ENCODE data around the gene PCCA. TPM values are rescaled to one million over a fixed set of nuclear protein-coding genes. Genes with fewer than 3 reads are reported as not detected.

The PCCA gene
- total RNA-seq, 5 donors from 2014 or later (not counting 1 experiment from before 2014, with no cell fraction given) = 7.6 to 16.8 (median 10.2) TPM

DNA sequence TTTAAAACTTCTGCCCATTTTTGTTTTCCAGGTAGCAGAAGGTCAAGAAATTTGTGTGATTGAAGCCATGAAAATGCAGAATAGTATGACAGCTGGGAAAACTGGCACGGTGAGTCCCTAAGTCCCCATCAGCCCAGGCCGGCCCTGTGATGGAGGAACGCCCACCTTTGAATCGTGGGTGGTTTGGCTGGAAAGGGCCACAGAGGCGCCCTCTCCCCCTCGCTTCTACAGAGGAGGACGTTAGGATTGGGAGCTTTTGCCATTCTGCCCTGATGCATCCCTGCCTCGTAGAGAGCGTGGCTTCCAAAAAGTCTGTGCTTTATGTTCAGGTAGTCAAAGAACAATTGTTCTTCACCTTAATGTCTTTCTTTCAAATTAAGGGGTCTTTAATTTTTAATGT lies 438.8 kb downstream of the PCCA start:
- CTCF ChIA-PET = interaction anchor here in 1 of 2 donors (1.3 kb wide), 1 partner anchor 13 kb away, joined by 7 read pairs; no protein-coding TSS in a partner anchor
- peaks cover 0 to 2% (median 0%) of the 10 kb centered on the region in 3 donors for H3K9me3 Mint-ChIP-seq
- H3K4me1 ChIP-seq (ENCODE audit: control insufficient read depth in 1 of 2, extremely low read depth in 1 of 2, insufficient read depth in 2 of 2, low read length in 2 of 2) = no peaks in the 10 kb centered on the region
- H3K27ac Mint-ChIP-seq = no peak overlapping the region
- DNase-seq (no peak), ATAC-seq (replicated peaks in 1 of 4) (no peak)
- no peaks in the 10 kb centered on the region for H3K9me3 ChIP-seq
- H3K27me3 Mint-ChIP-seq = no peaks in the 10 kb centered on the region
- peaks cover 0 to 3% of the 10 kb centered on the region in 2 donors for H3K36me3 ChIP-seq (ENCODE audit: control insufficient read depth in 2 of 2, extremely low read depth in 1 of 2, insufficient read depth in 1 of 2, low read length in 1 of 2)
- H3K4me3 Mint-ChIP-seq = no peak overlapping the region
- H3K4me3 ChIP-seq (ENCODE audit: control insufficient read depth in 1 of 2, extremely low read depth in 1 of 2, low read length in 1 of 2) = no peak overlapping the region
- no peak overlapping the region for H3K27ac ChIP-seq (ENCODE audit: low read length)
- POLR2A ChIA-PET = interaction anchor here in 1 of 2 donors (0.6 kb wide), 1 partner anchor 34 kb away, joined by 3 read pairs; no protein-coding TSS in a partner anchor
- H3K27me3 ChIP-seq (replicated peaks in 1 of 2; ENCODE audit: control insufficient read depth in 2 of 2, extremely low read depth in 1 of 2, insufficient read depth in 2 of 2, low read length in 1 of 2) = no peaks in the 10 kb centered on the region
- H3K4me1 Mint-ChIP-seq = peaks cover under 1 to 5% (median 4%) of the 10 kb centered on the region in 3 donors
- H3K36me3 Mint-ChIP-seq = peaks cover 33% of the 10 kb centered on the region
- WGBS (ENCODE audit: insufficient coverage) = 100% methylated on average over 2 of the region's 9 CpGs

DNA sequence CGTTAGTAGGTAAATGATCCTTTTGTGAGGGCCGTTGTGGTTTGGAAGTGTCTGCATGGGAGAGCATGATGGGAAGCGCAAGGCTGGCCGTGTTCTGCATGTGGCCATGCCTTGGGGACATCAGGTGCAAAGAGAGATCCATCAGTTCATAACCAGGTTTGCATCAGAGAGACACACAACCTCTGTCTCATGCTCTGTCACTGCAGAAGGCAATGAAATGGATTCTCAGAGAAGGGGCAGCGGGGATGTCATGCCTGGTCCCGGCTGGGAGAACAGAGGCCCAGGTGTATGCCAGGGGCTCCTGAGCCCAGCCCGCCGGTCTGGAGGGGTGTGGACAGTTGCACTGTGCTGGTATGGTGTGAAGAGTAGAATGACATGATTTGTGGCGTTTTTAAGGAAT lies 439.5 kb downstream of the PCCA start:
- CTCF ChIA-PET = no interaction called here
- no peak for ATAC-seq (replicated peaks in 1 of 4)

GRCh38 chr13:100528820-100529219 lies 439.9 kb downstream of the PCCA start:
- no peak for DNase-seq
- Mint-ChIP-seq H3K9me3 (peaks cover 0 to 2% (median 0%) of the 10 kb centered on the region in 3 donors), H3K27ac (no peak overlapping the region), H3K36me3 (peaks cover 33% of the 10 kb centered on the region), H3K4me3 (no peak overlapping the region), H3K27me3 (no peaks in the 10 kb centered on the region), H3K4me1 (peaks cover 0 to 5% (median 0%) of the 10 kb centered on the region in 3 donors)
- Histone ChIP-seq H3K4me3 (ENCODE audit: control insufficient read depth in 1 of 2, extremely low read depth in 1 of 2, low read length in 1 of 2) (no peak overlapping the region), H3K4me1 (ENCODE audit: control insufficient read depth in 1 of 2, extremely low read depth in 1 of 2, insufficient read depth in 2 of 2, low read length in 2 of 2) (no peaks in the 10 kb centered on the region), H3K27ac (ENCODE audit: low read length) (no peak overlapping the region), H3K9me3 (no peaks in the 10 kb centered on the region), H3K27me3 (replicated peaks in 1 of 2; ENCODE audit: control insufficient read depth in 2 of 2, extremely low read depth in 1 of 2, insufficient read depth in 2 of 2, low read length in 1 of 2) (no peaks in the 10 kb centered on the region), H3K36me3 (ENCODE audit: control insufficient read depth in 2 of 2, extremely low read depth in 1 of 2, insufficient read depth in 1 of 2, low read length in 1 of 2) (peaks cover 0 to 3% of the 10 kb centered on the region in 2 donors)
- POLR2A ChIA-PET = no interaction called here
- CTCF ChIA-PET = no interaction called here
- WGBS (ENCODE audit: insufficient coverage) = 68% methylated on average over 2 of the region's 11 CpGs
- no peak for ATAC-seq (replicated peaks in 1 of 4)

More for the DNA sequence above, 439.5 kb downstream of the PCCA start:
- Histone ChIP-seq H3K27ac (ENCODE audit: low read length) (no peak overlapping the region), H3K36me3 (ENCODE audit: control insufficient read depth in 2 of 2, extremely low read depth in 1 of 2, insufficient read depth in 1 of 2, low read length in 1 of 2) (peaks cover 0 to 3% of the 10 kb centered on the region in 2 donors), H3K27me3 (replicated peaks in 1 of 2; ENCODE audit: control insufficient read depth in 2 of 2, extremely low read depth in 1 of 2, insufficient read depth in 2 of 2, low read length in 1 of 2) (no peaks in the 10 kb centered on the region), H3K9me3 (no peaks in the 10 kb centered on the region), H3K4me3 (ENCODE audit: control insufficient read depth in 1 of 2, extremely low read depth in 1 of 2, low read length in 1 of 2) (no peak overlapping the region), H3K4me1 (ENCODE audit: control insufficient read depth in 1 of 2, extremely low read depth in 1 of 2, insufficient read depth in 2 of 2, low read length in 2 of 2) (no peaks in the 10 kb centered on the region)
- H3K4me3 Mint-ChIP-seq = no peak overlapping the region
- 83% methylated on average over 6 of the region's 9 CpGs for WGBS (ENCODE audit: insufficient coverage)
- peaks cover 33% of the 10 kb centered on the region for H3K36me3 Mint-ChIP-seq
- H3K9me3 Mint-ChIP-seq = peaks cover 0 to 2% (median 0%) of the 10 kb centered on the region in 3 donors
- peaks cover 0 to 5% (median 0%) of the 10 kb centered on the region in 3 donors for H3K4me1 Mint-ChIP-seq
- DNase-seq = no peak
- H3K27me3 Mint-ChIP-seq = no peaks in the 10 kb centered on the region
- no peak overlapping the region for H3K27ac Mint-ChIP-seq
- POLR2A ChIA-PET = no interaction called here

DNA sequence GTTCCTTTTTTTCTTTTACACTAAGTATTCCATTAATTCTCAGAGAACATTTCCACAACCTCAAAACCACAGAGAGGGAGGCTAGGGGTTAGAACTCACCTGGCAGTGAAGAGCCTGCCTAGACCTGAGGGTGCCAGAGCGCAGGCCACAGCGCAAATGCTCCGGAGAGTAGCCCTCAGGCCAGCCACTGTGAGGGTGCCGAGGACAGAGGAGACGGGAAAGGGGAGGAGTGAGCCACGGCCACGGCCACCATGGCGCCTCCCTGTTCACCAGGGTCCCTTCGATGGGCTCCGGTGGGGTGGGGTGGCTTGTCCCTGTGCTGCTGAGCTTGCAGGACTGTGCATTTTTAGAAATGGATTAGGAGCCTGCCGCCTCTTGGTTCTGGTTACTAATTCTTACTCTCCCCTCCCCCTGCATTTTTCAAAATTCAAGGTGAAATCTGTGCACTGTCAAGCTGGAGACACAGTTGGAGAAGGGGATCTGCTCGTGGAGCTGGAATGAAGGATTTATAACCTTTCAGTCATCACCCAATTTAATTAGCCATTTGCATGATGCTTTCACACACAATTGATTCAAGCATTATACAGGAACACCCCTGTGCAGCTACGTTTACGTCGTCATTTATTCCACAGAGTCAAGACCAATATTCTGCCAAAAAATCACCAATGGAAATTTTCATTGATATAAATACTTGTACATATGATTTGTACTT lies 440.9 kb downstream of the PCCA start:
- DNase-seq = no peak
- no peaks in the 10 kb centered on the region for H3K4me1 ChIP-seq (ENCODE audit: control insufficient read depth in 1 of 2, extremely low read depth in 1 of 2, insufficient read depth in 2 of 2, low read length in 2 of 2)
- Mint-ChIP-seq H3K4me1 (peaks cover 0 to 3% (median 0%) of the 10 kb centered on the region in 3 donors), H3K9me3 (peaks cover 0 to 2% (median 0%) of the 10 kb centered on the region in 3 donors), H3K27ac (no peak overlapping the region), H3K4me3 (no peak overlapping the region), H3K27me3 (no peaks in the 10 kb centered on the region), H3K36me3 (peaks cover 35% of the 10 kb centered on the region)
- H3K27ac ChIP-seq (ENCODE audit: low read length) = no peak overlapping the region
- POLR2A ChIA-PET = no interaction called here
- 96% methylated on average over 7 of the region's 15 CpGs for WGBS (ENCODE audit: insufficient coverage)
- H3K27me3 ChIP-seq (replicated peaks in 1 of 2; ENCODE audit: control insufficient read depth in 2 of 2, extremely low read depth in 1 of 2, insufficient read depth in 2 of 2, low read length in 1 of 2) = no peaks in the 10 kb centered on the region
- ATAC-seq (replicated peaks in 1 of 4) = no peak
- CTCF ChIA-PET = no interaction called here
- H3K36me3 ChIP-seq (ENCODE audit: control insufficient read depth in 2 of 2, extremely low read depth in 1 of 2, insufficient read depth in 1 of 2, low read length in 1 of 2) = peaks cover 0 to 3% of the 10 kb centered on the region in 2 donors
- H3K9me3 ChIP-seq = no peaks in the 10 kb centered on the region
- H3K4me3 ChIP-seq (ENCODE audit: control insufficient read depth in 1 of 2, extremely low read depth in 1 of 2, low read length in 1 of 2) = no peak overlapping the region

- no peaks in the 10 kb centered on the region for H3K4me1 Mint-ChIP-seq
- no peaks in the 10 kb centered on the region for H3K27me3 Mint-ChIP-seq
- DNase-seq (no peak), ATAC-seq (replicated peaks in 1 of 4) (no peak)
- Histone ChIP-seq H3K36me3 (ENCODE audit: control insufficient read depth in 2 of 2, extremely low read depth in 1 of 2, insufficient read depth in 1 of 2, low read length in 1 of 2) (peaks cover 0 to 3% of the 10 kb centered on the region in 2 donors), H3K27me3 (replicated peaks in 1 of 2; ENCODE audit: control insufficient read depth in 2 of 2, extremely low read depth in 1 of 2, insufficient read depth in 2 of 2, low read length in 1 of 2) (no peaks in the 10 kb centered on the region), H3K27ac (ENCODE audit: low read length) (no peak overlapping the region), H3K4me3 (ENCODE audit: control insufficient read depth in 1 of 2, extremely low read depth in 1 of 2, low read length in 1 of 2) (no peak overlapping the region), H3K4me1 (ENCODE audit: control insufficient read depth in 1 of 2, extremely low read depth in 1 of 2, insufficient read depth in 2 of 2, low read length in 2 of 2) (no peaks in the 10 kb centered on the region), H3K9me3 (no peaks in the 10 kb centered on the region)
- CTCF ChIA-PET = interaction anchor here in 1 of 2 donors (0.6 kb wide), 1 partner anchor 857 kb away, joined by 16 read pairs; no protein-coding TSS in a partner anchor
- H3K27ac Mint-ChIP-seq = no peak overlapping the region
- POLR2A ChIA-PET = interaction anchor here in 1 of 2 donors (0.6 kb wide), 1 partner anchor 1584 kb away, joined by 3 read pairs; no protein-coding TSS in a partner anchor
- peaks cover 41% of the 10 kb centered on the region for H3K36me3 Mint-ChIP-seq
- H3K4me3 Mint-ChIP-seq = no peak overlapping the region
- peaks cover 0 to 2% (median 0%) of the 10 kb centered on the region in 3 donors for H3K9me3 Mint-ChIP-seq
- WGBS (ENCODE audit: insufficient coverage) = 90% methylated on average over 8 of the region's 11 CpGs
Measured at GRCh38 chr13:100530671-100531213, 441.8 kb downstream of the PCCA start.

GRCh38 chr13:100532090-100532766 lies 443.3 kb downstream of the PCCA start:
- ChIA-PET POLR2A (no interaction called here), CTCF (interaction anchor here in 1 of 2 donors (1.1 kb wide), 1 partner anchor 15 kb away, joined by 3 read pairs; no protein-coding TSS in a partner anchor)

More at GRCh38 chr13:100532090-100532766, 443.3 kb downstream of the PCCA start:
- H3K4me3 Mint-ChIP-seq = no peak overlapping the region
- Histone ChIP-seq H3K9me3 (no peaks in the 10 kb centered on the region), H3K27ac (ENCODE audit: low read length) (no peak overlapping the region), H3K4me3 (ENCODE audit: control insufficient read depth in 1 of 2, extremely low read depth in 1 of 2, low read length in 1 of 2) (no peak overlapping the region), H3K36me3 (ENCODE audit: control insufficient read depth in 2 of 2, extremely low read depth in 1 of 2, insufficient read depth in 1 of 2, low read length in 1 of 2) (peaks cover 0 to 3% of the 10 kb centered on the region in 2 donors), H3K27me3 (replicated peaks in 1 of 2; ENCODE audit: control insufficient read depth in 2 of 2, extremely low read depth in 1 of 2, insufficient read depth in 2 of 2, low read length in 1 of 2) (no peaks in the 10 kb centered on the region), H3K4me1 (ENCODE audit: control insufficient read depth in 1 of 2, extremely low read depth in 1 of 2, insufficient read depth in 2 of 2, low read length in 2 of 2) (peaks cover 0 to 6% of the 10 kb centered on the region in 2 experiments)
- no peaks in the 10 kb centered on the region for H3K27me3 Mint-ChIP-seq
- no peak overlapping the region for H3K27ac Mint-ChIP-seq
- WGBS (ENCODE audit: insufficient coverage) = 98% methylated on average over 56 of the region's 60 CpGs
- ATAC-seq (replicated peaks in 1 of 4) (no peak), DNase-seq (no peak)
- peaks cover 0 to 2% (median 0%) of the 10 kb centered on the region in 3 donors for H3K9me3 Mint-ChIP-seq
- H3K36me3 Mint-ChIP-seq = peaks cover 45% of the 10 kb centered on the region
- H3K4me1 Mint-ChIP-seq = peaks cover 5 to 8% (median 5%) of the 10 kb centered on the region in 3 donors

All from T-cell (primary cell).